Islet of Langerhans (tissue), 1 donor: Measurements from ENCODE around the gene CMTM1.
"Not testable (repeated sequence)": the region's sequence is repeated elsewhere in the genome, so short reads cannot be mapped to it uniquely, and the experiment has no call there.

ENCODE experiments used
- FAIRE-seq: peaks from one replicate; lab custom pipeline; 2011; peaks lifted over from hg19 to GRCh38; lab: Jason Lieb, UNC

CMTM1 gene

GRCh38 chr16:66616169-66616568 lies 49.9 kb downstream of the CMTM1 start:
- FAIRE-seq, result no peak

GRCh38 chr16:66616592-66616991 lies 50.4 kb downstream of the CMTM1 start:
- FAIRE-seq, result no peak

- FAIRE-seq, result no peak
Measured at GRCh38 chr16:66617010-66617434, 50.8 kb downstream of the CMTM1 start.

- FAIRE-seq, result no peak
Measured at GRCh38 chr16:66617728-66618127, 51.5 kb downstream of the CMTM1 start.

GRCh38 chr16:66618588-66619375 lies 52.5 kb downstream of the CMTM1 start:
- FAIRE-seq, result no peak

- no peak for FAIRE-seq
Measured at GRCh38 chr16:66619534-66620428, 53.5 kb downstream of the CMTM1 start.

- no peak for FAIRE-seq
Measured at GRCh38 chr16:66620429-66620795, 54.2 kb downstream of the CMTM1 start.

GRCh38 chr16:66621973-66622372 lies 55.7 kb downstream of the CMTM1 start:
- no peak for FAIRE-seq

- no peak for FAIRE-seq
Measured at GRCh38 chr16:66622863-66623262, 56.6 kb downstream of the CMTM1 start.

- no peak for FAIRE-seq
Measured at GRCh38 chr16:66623755-66624154, 57.5 kb downstream of the CMTM1 start.

- not testable (repeated sequence) for FAIRE-seq
Measured at GRCh38 chr16:66627611-66628378, 61.6 kb downstream of the CMTM1 start.
